IMR-90 (cell line): ENCODE results near the gene ATP9B. TPM values are rescaled to one million over a fixed set of nuclear protein-coding genes. Genes with fewer than 3 reads are reported as not detected.

Source experiments
- ATAC-seq: fragments of 200-7000 bp; cut with Tn5 transposase; 2 replicates; pipeline ENCODE4 v1.9.1; 2020; ENCODE audit warnings: low read depth, mild to moderate bottlenecking, moderate library complexity
- BruUV-seq: library from RNA; stranded (reverse); fragments of 400-500 nt; replicated peaks from 2 replicates; lab custom pipeline; 2021; lab: Mats Ljungman, UMichigan
- CTCF ChIA-PET: fragments of 300-600 bp; formaldehyde crosslinking; extraction: SDS; loops from one replicate; lab custom pipeline; 2021; ENCODE audit warnings: antibody characterized with exemption; lab: Yijun Ruan, JAX
- POLR2A ChIA-PET: fragments of 300-600 bp; sonication (Branson Sonifier 250); formaldehyde crosslinking; loops from one replicate; lab custom pipeline; 2022; ENCODE audit warnings: antibody characterized with exemption; ENCODE audit not compliant: unreplicated experiment; lab: Charles Lee
- DNase-seq: peaks from one replicate; pipeline ENCODE4 v3.0.0; 2013
- H2AFZ ChIP-seq: replicated peaks from 2 replicates; pipeline ENCODE3; 2013; ENCODE audit warnings: low read length, mild to moderate bottlenecking; ENCODE audit not compliant: poor library complexity
- H2AK5ac ChIP-seq: 2 replicates; pipeline ENCODE4 v1.6.1; 2013; ENCODE audit warnings: low read depth, low read length, inconsistent platforms
- H2AK9ac ChIP-seq: replicated peaks from 2 replicates; pipeline ENCODE3; 2013; ENCODE audit warnings: mild to moderate bottlenecking, low read depth, low read length, moderate library complexity; ENCODE audit not compliant: poor library complexity
- H2BK120ac ChIP-seq: 2 replicates; pipeline ENCODE4 v1.6.1; 2013; ENCODE audit warnings: low read depth, low read length, inconsistent platforms
- H2BK15ac ChIP-seq: 3 replicates; pipeline ENCODE4 v1.6.1; 2013; ENCODE audit warnings: low read depth, low read length, inconsistent platforms
- H2BK20ac ChIP-seq: 2 replicates; pipeline ENCODE4 v1.6.1; 2013; ENCODE audit warnings: low read depth, mild to moderate bottlenecking, inconsistent platforms, low read length, moderate library complexity
- H2BK5ac ChIP-seq: 2 replicates; pipeline ENCODE4 v1.6.1; 2013; ENCODE audit warnings: mild to moderate bottlenecking, low read depth, low read length, inconsistent platforms; ENCODE audit not compliant: poor library complexity, severe bottlenecking
- H3K14ac ChIP-seq: replicated peaks from 2 replicates; pipeline ENCODE4 v1.6.1; 2013; ENCODE audit warnings: low read depth, low read length, inconsistent platforms
- H3K18ac ChIP-seq: 2 replicates; pipeline ENCODE4 v1.6.1; 2013; ENCODE audit warnings: low read depth, low read length, control low read depth
- H3K23ac ChIP-seq: 2 replicates; pipeline ENCODE4 v1.6.1; 2013; ENCODE audit warnings: low read depth, low read length, inconsistent platforms
- H3K27ac ChIP-seq: 2 replicates; pipeline ENCODE4 v1.5.1; 2013; ENCODE audit warnings: mild to moderate bottlenecking, control low read depth, low read length; ENCODE audit not compliant: insufficient read depth
- H3K27me3 ChIP-seq: 2 replicates; pipeline ENCODE4 v1.6.1; 2013; ENCODE audit warnings: low read length; ENCODE audit not compliant: control insufficient read depth, insufficient read depth
- H3K36me3 ChIP-seq: 2 replicates; pipeline ENCODE4 v1.6.1; 2013; ENCODE audit warnings: low read length, mixed read lengths; ENCODE audit not compliant: control insufficient read depth, insufficient read depth
- H3K4ac ChIP-seq: 2 replicates; pipeline ENCODE4 v1.6.1; 2013; ENCODE audit warnings: low read depth, low read length, inconsistent platforms
- H3K4me1 ChIP-seq: 2 replicates; pipeline ENCODE4 v1.6.1; 2013; ENCODE audit warnings: low read length, mixed read lengths; ENCODE audit not compliant: control insufficient read depth, insufficient read depth
- H3K4me2 ChIP-seq: 2 replicates; pipeline ENCODE4 v1.6.1; 2013; ENCODE audit warnings: low read depth, mild to moderate bottlenecking, control low read depth, low read length, moderate library complexity
- H3K4me3 ChIP-seq: 2 replicates; pipeline ENCODE4 v1.5.1; 2013; ENCODE audit warnings: low read depth, mild to moderate bottlenecking, control low read depth, low read length, moderate library complexity; ENCODE audit not compliant: insufficient read depth
- H3K56ac ChIP-seq: 2 replicates; pipeline ENCODE4 v1.6.1; 2013; ENCODE audit warnings: low read length, inconsistent platforms; ENCODE audit not compliant: insufficient read depth; ENCODE audit errors: extremely low read depth
- H3K79me1 ChIP-seq, 2 experiments: 2 replicates each; pipeline ENCODE4 v1.6.1; 2013; ENCODE audit warnings: low read length in 2 of 2, inconsistent platforms in 1 of 2, low read depth in 1 of 2
- H3K9ac ChIP-seq: 2 replicates; pipeline ENCODE4 v1.6.1; 2013; ENCODE audit warnings: low read depth, low read length, control low read depth
- H3K9me1 ChIP-seq: 2 replicates; pipeline ENCODE4 v1.6.1; 2013; ENCODE audit warnings: low read length, inconsistent platforms; ENCODE audit not compliant: insufficient read depth
- H3K9me3 ChIP-seq: 2 replicates; pipeline ENCODE4 v1.6.1; 2013; ENCODE audit warnings: low read length; ENCODE audit not compliant: control insufficient read depth, insufficient read depth
- H4K20me1 ChIP-seq: 2 replicates; pipeline ENCODE4 v1.6.1; 2013; ENCODE audit warnings: low read length, inconsistent platforms; ENCODE audit not compliant: insufficient read depth
- H4K5ac ChIP-seq: 2 replicates; pipeline ENCODE4 v1.6.1; 2013; ENCODE audit warnings: mild to moderate bottlenecking, low read depth, low read length, control low read depth
- H4K8ac ChIP-seq, 2 experiments: 2 replicates each; pipeline ENCODE4 v1.6.1; 2013; ENCODE audit warnings: low read depth in 2 of 2, low read length in 2 of 2, control low read depth in 1 of 2, inconsistent platforms in 1 of 2
- H4K91ac ChIP-seq: 2 replicates; pipeline ENCODE4 v1.6.1; 2013; ENCODE audit warnings: low read depth, low read length, inconsistent platforms; ENCODE audit not compliant: insufficient read depth
- BHLHE40 ChIP-seq: fragments of 150-350 bp; IDR thresholded peaks from 2 replicates; pipeline ENCODE4 v1.6.1; 2016; ENCODE audit warnings: mild to moderate bottlenecking, low read depth, low read length
- CEBPB ChIP-seq: IDR thresholded peaks from 2 replicates; pipeline ENCODE4 v1.6.1; 2012; ENCODE audit warnings: low read depth, low read length, improper control_type of control experiment
- CHD1 ChIP-seq: IDR thresholded peaks from 2 replicates; pipeline ENCODE4 v1.6.1; 2012; ENCODE audit warnings: low read depth, low read length, improper control_type of control experiment
- CTCF ChIP-seq: conservative IDR thresholded peaks from 2 replicates; pipeline ENCODE4 v1.5.1; 2012; ENCODE audit warnings: mild to moderate bottlenecking, low read depth, low read length, improper control_type of control experiment
- ELK1 ChIP-seq: fragments of 150-350 bp; IDR thresholded peaks from 2 replicates; pipeline ENCODE4 v1.6.1; 2016; ENCODE audit warnings: low read depth, mild to moderate bottlenecking, low read length, moderate library complexity, borderline replicate concordance
- FOS ChIP-seq: fragments of 150-350 bp; IDR thresholded peaks from 2 replicates; pipeline ENCODE4 v1.6.1; 2016; ENCODE audit warnings: low read depth, low read length
- MAFK ChIP-seq: IDR thresholded peaks from 2 replicates; pipeline ENCODE4 v1.6.1; 2012; ENCODE audit warnings: low read depth, low read length, improper control_type of control experiment
- MAZ ChIP-seq: IDR thresholded peaks from 2 replicates; pipeline ENCODE4 v1.6.1; 2012; ENCODE audit warnings: low read depth, mild to moderate bottlenecking, low read length, improper control_type of control experiment, moderate library complexity, borderline replicate concordance
- MXI1 ChIP-seq: IDR thresholded peaks from 2 replicates; pipeline ENCODE4 v1.6.1; 2012; ENCODE audit warnings: low read depth, mild to moderate bottlenecking, low read length, moderate library complexity, borderline replicate concordance
- NFE2L2 ChIP-seq: fragments of 150-350 bp; IDR thresholded peaks from 2 replicates; pipeline ENCODE4 v1.6.1; 2016; ENCODE audit warnings: low read depth, mild to moderate bottlenecking, low read length
- POLR2A ChIP-seq: IDR thresholded peaks from 2 replicates; pipeline ENCODE4 v1.6.1; 2012; ENCODE audit warnings: mild to moderate bottlenecking, low read depth, low read length
- RAD21 ChIP-seq: IDR thresholded peaks from 2 replicates; pipeline ENCODE4 v1.6.1; 2012; ENCODE audit warnings: low read length, improper control_type of control experiment
- RCOR1 ChIP-seq: IDR thresholded peaks from 2 replicates; pipeline ENCODE4 v1.6.1; 2012; ENCODE audit warnings: mild to moderate bottlenecking, low read length, improper control_type of control experiment; ENCODE audit not compliant: insufficient replicate concordance
- RFX5 ChIP-seq: IDR thresholded peaks from 2 replicates; pipeline ENCODE4 v1.8.0; 2012; ENCODE audit warnings: low read depth, mild to moderate bottlenecking, low read length, moderate library complexity
- USF2 ChIP-seq: fragments of 150-350 bp; IDR thresholded peaks from 2 replicates; pipeline ENCODE4 v1.6.1; 2017; ENCODE audit warnings: mild to moderate bottlenecking, antibody characterized with exemption, low read length, low read depth
- WGBS, 2 experiments: methylation state at CpG; one replicate each; pipeline versions ENCODE4 v1.1.5 to v1.1.7; 2013; ENCODE audit warnings: missing lambda C conversion rate in 2 of 2; ENCODE audit not compliant: insufficient read length in 1 of 2; ENCODE audit errors: extremely low coverage in 2 of 2; 5-methylcytosine and 5-hydroxymethylcytosine counted together
- dilution Hi-C: fragments of 300-500 bp; cut with HindIII; formaldehyde crosslinking; loops from one replicate; pipeline ENCODE4 v1.14.3; 2018; ENCODE audit warnings: low sequenced_read_pairs; ENCODE audit not compliant: unreplicated experiment
- in situ Hi-C: fragments of 300-500 bp; cut with MboI; formaldehyde crosslinking; loops from 3 replicates; pipeline ENCODE4 v1.14.3; 2019; ENCODE audit warnings: low sequenced_read_pairs, inconsistent platforms, mixed read lengths
- intact Hi-C: fragments of 100-400 bp; cut with micrococcal nuclease; formaldehyde crosslinking; loops from 2 replicates; pipeline ENCODE4 v1.10.0; 2022
- polyA plus RNA-seq, 3 experiments: library from polyadenylated mRNA; depleted of rRNA; stranded (reverse); fragments of >200 nt; gene quantifications; 2 replicates each; pipeline ENCODE4 v1.2.3, GENCODE V29; 2012; ENCODE audit warnings: low replicate concordance in 1 of 3
- total RNA-seq: library from RNA; depleted of rRNA; stranded (reverse); fragments of >200 nt; gene quantifications from 2 replicates; pipeline ENCODE4 v1.2.3, GENCODE V29; 2012

Gene ATP9B
- total and polyA plus RNA-seq, 2 of the 4 experiments (the other 2 are of a cell fraction) = 11.0 to 11.5 TPM

GRCh38 chr18:79195716-79196683 lies 126.8 kb downstream of the ATP9B start:
- H3K4me2 ChIP-seq = no peak overlapping the region
- POLR2A ChIA-PET = no interaction called here
- no peaks in the 10 kb centered on the region for H4K20me1 ChIP-seq
- intact Hi-C loops (no loop called here), dilution Hi-C loops (no loop called here), in situ Hi-C loops (no loop called here)
- DNase-seq (no peak), ATAC-seq (no peak)
- H3K4me3 ChIP-seq = no peak overlapping the region
- no peak overlapping the region for H4K8ac ChIP-seq
- H3K9me3 ChIP-seq = no peaks in the 10 kb centered on the region
- no peak overlapping the region for H3K18ac ChIP-seq
- no peak overlapping the region for H2BK20ac ChIP-seq
- H3K23ac ChIP-seq = no peak overlapping the region
- no peak overlapping the region for H2AK5ac ChIP-seq
- H3K56ac ChIP-seq = no peak overlapping the region
- no peak overlapping the region for H4K5ac ChIP-seq
- no peak overlapping the region for H3K9ac ChIP-seq
- no peak overlapping the region for H3K14ac ChIP-seq
- H2AK9ac ChIP-seq = no peak overlapping the region
- no peak overlapping the region for H4K91ac ChIP-seq
- no TSS peak for BruUV-seq
- H3K9me1 ChIP-seq = no peaks in the 10 kb centered on the region
- peaks cover 9% of the 10 kb centered on the region for H3K36me3 ChIP-seq
- no peak overlapping the region for H2BK5ac ChIP-seq
- no peaks in the 10 kb centered on the region for H3K79me1 ChIP-seq
- H3K4me1 ChIP-seq = no peaks in the 10 kb centered on the region
- no peak overlapping the region for H3K4ac ChIP-seq
- CTCF ChIA-PET = no interaction called here
- no peak overlapping the region for H2AFZ ChIP-seq
- no peaks in the 10 kb centered on the region for H3K27me3 ChIP-seq
- no peak overlapping the region for H2BK120ac ChIP-seq
- H2BK15ac ChIP-seq = no peak overlapping the region
- WGBS, 2 experiments = 90% methylated on average over 2 of the region's 10 CpGs; no CpG with 5 or more reads in 1 of the 2 experiments
- H3K27ac ChIP-seq = no peak overlapping the region
- TF ChIP-seq CHD1 (no peak), BHLHE40 (no peak), FOS (no peak), CEBPB (no peak), RAD21 (no peak), NFE2L2 (no peak), USF2 (no peak), MXI1 (no peak), RCOR1 (no peak), MAZ (no peak), ELK1 (no peak), CTCF (no peak), POLR2A (no peak), RFX5 (no peak), MAFK (no peak)
